HG02840 (cell line): ENCODE data around the gene KCND2.
"Not testable (repeated sequence)": the region's sequence is repeated elsewhere in the genome, so short reads cannot be mapped to it uniquely, and the experiment has no call there.

Source experiments
- ATAC-seq: cut with Tn5 transposase; IDR thresholded peaks from one replicate; pipeline ENCODE4 v1.9.1; 2021; ENCODE audit warnings: mild to moderate bottlenecking, moderate library complexity, moderate number of reproducible peaks; ENCODE audit not compliant: unreplicated experiment, low FRiP score

KCND2 gene

DNA sequence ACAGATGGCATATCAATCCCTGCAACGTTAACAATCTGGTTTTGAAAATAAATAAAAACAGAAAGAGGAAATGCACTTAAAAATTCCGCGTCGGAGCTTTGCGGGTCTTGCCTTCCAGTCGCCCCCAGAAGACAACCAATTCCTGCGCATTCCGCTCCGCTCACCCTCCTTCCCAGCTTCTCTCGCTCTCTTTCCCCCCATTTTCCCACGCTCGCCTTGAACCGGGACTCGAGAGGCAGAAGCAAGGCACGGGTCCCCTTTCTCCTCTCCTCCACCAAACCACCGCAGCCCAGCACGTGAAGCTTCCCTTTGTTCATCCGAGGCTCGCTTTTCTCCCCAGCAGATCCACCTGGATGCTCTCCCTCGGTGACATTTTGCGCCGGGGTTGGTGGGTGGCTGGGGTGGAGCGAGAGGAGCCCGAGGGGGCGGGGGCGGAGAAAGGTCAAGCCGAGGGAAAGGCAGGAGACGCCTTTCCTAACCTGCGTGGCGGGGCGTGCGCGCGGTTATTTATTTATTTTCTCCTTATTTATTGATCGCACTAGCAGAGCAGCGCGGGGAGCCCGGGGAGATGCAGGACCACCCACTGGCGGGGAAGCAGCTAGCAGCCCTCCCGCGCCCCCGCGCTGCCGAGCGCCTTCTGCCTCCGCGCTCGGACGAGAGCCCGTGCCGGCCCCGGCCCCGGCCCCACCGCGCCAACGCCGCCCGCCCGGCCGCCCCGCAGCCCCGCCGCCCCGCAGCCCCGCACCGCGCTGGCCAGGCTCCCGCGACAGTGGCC lies at the start of gene KCND2:
TSS of gene KCND2 (plus strand) at position 475 of the 775 bp plus-strand sequence.
- ATAC-seq, result peak; percentile 31

DNA sequence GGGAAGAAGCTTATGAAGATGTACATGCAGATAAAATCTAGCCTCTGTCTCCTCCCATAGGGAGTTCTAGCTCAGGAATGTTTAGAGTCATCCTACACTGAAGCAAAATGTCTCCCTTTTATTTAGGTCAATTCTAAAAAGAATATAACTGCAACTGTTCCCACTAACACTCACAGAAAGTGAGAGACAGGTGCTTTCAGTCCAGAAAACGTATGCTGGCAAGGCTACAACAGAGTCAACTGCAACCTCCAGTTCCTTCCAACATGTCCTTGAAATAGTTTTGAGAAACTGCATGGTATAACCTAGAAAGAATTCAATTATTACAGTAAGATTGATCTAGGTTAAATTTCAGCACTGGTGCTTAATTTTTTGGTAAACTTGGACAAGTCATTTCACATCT lies 46.8 kb upstream of the KCND2 start:
- no peak for ATAC-seq

DNA sequence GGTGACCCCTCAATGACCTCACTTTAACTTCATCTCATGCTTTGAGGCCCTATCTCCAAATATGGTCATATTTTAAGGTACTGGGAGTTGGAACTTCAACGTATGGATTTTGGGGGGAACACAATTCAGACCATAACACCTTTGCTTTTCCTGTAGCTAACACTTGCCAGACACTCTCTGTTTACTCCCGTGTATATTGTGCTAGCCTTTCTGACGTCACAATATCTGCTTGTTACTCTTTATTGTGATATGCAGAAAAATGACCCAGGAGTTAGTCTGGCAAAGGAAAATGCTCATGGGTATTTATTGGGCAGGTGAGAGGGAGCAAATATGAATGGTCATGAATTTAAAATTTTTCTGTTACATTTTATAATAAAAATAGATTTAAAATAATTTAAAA lies 45.7 kb upstream of the KCND2 start:
- ATAC-seq, result no peak

DNA sequence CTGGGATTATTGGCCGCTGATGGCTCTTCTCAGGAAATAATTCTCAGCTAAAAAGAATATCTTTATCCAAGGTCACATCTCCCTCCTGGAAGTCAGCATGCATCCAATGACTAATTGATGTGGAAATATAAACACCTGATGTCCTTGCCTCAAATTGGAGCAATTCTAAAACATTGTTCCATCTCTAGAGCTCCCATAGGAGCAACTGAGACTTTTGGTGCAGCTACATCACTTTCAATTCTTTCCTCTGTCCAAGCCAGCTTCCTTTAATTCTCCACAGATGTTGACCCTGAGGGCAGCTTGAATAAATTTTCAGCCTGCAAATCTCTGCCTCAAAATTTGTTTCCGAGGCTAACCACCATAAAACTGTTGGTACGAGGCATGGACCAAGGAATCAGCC lies 43.9 kb upstream of the KCND2 start:
- ATAC-seq, result no peak

DNA sequence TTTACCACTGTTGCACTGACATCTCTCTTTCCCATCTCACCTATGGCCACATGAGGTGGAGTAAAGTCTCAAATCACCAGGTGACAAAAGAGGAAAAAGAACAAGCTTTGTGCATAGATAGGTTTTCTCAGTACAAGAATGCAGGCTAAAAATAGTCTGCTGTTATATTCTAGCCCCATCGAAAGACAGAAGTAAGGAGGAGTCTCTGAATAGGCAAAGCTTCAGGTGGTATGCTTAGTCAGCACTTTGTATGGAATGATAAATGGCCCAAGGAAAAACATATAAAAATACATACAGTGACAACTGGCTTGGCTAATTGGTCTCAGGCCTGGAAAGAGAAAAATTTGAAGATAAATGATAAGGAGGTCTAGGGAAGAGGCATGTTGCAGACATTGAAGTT lies 39.6 kb upstream of the KCND2 start:
- ATAC-seq, result no peak

DNA sequence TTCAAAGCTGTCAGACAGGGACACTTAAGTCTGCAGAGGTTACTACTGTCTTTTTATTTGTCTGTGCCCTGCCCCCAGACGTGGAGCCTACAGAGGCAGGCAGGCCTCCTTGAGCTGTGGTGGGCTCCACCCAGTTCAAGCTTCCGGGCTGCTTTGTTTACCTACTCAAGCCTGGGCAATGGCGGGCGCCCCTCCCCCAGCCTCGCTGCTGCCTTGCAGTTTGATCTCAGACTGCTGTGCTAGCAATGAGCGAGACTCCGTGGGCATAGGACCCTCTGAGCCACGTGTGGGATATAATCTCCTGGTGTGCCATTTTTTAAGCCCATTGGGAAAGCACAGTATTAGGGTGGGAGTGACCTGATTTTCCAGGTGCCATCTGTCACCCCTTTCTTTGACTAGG lies 32.6 kb upstream of the KCND2 start:
- not testable (repeated sequence) for ATAC-seq

DNA sequence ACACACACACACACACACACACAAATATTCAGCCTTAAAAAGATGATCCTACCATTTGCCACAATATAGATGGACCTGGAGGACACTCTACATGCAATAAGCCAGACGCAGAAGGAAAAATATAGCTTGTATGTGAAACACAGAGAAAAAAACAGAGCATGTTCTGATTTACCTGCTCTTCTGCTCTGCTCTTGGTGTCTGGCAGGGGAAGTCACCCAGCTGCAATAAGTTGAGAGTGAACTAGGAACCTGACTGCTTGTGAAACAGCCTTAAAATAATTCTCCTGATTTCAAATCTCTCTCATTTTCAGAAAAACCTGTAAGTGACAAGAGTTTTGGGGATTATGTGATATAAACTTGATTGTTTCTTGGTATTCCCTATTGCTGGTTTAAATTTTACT lies 31.0 kb upstream of the KCND2 start:
- ATAC-seq, result no peak

DNA sequence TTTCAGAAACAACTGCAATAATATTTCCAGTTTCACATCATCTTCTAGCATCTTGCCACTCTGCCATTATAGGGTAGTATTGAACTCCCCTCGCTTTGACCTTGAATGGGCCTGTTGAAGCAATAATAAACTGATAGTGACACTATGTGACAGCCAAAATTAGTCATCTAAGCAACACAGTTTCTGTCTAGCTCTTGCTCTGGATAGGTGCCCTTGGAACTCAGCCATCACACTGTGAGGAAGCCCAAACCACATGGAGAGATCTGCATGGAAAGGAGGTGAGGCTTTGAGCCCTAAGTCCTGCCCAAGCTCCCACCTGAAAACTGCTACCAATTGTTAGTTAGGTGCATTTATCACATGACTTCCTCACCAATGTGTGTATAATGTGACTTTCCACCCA lies 18.1 kb upstream of the KCND2 start:
- no peak for ATAC-seq

DNA sequence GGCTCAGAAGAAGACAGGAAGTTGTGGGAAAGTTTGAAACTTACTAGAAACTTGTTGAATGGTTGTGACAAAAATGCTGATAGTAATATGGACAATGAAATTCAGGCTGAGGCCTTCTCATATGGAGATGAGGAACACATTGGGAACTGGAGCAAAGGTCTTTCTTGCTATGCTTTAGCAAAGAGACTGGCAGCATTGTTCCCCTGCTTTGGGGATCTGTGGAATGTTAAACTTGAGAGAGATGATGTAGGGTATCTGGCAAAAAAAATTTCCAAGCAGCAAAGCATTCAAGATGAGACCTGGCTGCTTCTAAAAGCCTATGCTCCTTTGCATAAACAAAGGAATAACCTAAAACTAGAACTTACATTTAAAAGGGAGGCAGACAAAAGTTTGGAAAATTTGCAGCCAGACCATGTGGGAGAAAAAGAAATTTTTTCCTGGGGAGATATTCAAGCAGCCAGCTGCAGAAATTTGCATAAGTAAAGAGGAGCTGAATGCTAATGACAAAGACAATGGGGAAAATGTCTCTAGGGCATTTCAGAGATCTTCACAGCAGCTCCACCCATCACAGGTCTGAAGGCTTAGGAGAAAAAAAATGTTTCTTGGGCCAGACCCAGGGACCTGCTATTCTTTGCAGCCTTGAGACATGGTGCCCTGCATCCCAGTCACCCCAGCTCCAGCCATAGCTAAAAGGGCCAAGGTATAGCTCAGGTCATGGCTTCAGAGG lies 16.5 kb upstream of the KCND2 start:
- no peak for ATAC-seq

DNA sequence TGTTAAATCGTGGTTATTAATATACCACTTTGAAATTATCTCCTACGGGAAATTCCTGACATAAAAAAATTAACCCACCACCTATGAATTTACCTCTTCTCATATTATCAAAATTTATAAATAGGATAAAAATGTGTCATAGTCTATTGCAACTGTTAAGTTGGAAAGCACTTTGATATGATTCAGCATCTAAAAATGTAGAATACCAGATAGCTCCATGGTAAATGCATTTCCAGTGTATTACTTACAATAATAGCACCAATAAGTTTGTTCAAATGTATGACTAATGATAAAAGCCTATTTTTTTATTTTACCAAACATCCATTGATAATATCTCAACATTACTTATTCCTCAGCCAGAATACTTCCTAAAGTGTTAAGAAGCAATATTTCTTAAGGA lies 13.6 kb upstream of the KCND2 start:
- ATAC-seq, result no peak

DNA sequence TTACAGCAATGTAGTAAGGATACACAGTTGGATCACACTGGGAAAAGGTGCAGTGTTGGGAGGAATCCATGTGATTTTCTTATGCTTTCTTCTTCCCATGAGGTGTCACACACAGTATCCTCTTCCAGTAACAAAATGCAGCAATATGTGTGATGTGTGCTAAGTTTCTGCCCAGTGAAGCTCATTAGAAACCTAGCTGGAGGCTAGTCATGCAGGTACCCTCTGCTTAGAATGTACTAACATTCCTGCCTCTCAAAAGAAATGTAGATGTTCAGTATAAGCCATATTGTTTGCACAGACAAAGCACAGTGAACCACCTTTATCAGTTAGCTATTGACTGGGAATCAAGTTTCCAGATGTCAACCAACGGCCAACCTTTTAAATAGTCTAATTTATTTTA lies 12.9 kb upstream of the KCND2 start:
- ATAC-seq, result no peak

DNA sequence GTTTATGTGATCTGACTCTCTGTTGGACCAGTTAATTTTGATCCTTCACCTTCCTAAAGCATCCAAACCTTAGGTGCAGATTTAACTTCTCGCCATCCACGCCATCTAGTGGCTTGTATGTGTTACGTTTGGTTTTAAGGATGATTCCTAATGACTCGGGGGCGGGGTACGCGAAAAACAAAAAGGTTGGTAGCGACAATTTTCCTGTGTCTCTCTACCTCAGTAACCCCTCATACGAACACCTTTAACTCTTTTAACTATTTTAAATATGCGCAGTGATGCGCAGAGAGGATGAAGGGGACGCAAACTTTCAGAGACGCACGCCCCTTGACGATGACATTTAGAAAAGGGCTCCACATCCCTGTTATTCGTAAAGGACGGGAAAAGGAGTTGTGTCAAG lies 714 bp upstream of the KCND2 start:
- no peak for ATAC-seq

DNA sequence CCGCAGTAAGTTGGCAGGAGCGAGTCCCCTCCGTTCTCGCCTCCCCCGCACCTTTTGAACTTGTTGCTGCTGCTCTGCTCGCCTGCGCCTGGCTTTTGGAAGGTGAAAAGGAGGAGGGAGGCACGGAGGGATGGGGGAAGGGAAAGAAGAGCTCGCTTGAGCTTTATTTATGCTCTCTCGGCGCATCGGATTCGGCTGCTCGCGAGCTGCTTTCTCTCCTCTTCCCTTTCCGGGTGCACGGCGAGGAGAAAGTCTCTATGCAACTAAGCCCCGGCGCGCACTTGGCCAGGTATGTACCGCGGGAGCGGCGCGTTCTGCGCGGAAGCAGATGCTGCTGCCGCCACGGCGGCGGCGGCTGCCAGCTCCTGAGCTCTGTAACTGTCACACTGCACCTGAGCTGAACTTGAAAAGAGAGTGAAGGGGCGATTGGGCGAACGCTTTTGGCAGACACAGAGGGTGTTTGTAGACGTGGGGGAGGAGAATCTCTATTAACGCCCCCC lies 551 bp downstream of the KCND2 start:
- ATAC-seq, result peak; percentile 70

DNA sequence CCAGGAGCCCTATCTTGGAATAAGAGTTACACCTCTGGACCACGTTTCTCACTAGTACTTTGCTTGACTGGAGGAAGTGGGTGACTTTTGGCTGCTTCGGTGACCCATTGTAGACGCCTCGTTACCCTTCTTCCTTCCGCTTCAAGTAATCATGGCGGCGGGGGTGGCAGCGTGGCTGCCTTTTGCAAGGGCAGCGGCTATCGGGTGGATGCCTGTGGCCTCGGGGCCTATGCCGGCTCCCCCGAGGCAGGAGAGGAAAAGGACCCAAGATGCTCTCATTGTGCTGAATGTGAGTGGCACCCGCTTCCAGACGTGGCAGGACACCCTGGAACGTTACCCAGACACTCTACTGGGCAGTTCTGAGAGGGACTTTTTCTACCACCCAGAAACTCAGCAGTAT lies 1.5 kb downstream of the KCND2 start:
- no peak for ATAC-seq

DNA sequence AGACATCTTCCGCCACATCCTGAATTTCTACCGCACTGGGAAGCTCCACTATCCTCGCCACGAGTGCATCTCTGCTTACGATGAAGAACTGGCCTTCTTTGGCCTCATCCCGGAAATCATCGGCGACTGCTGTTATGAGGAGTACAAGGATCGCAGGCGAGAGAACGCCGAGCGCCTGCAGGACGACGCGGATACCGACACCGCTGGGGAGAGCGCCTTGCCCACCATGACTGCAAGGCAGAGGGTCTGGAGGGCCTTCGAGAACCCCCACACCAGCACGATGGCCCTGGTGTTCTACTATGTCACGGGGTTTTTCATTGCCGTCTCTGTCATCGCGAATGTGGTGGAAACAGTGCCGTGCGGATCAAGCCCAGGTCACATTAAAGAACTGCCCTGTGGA lies 1.9 kb downstream of the KCND2 start:
- ATAC-seq, result no peak

DNA sequence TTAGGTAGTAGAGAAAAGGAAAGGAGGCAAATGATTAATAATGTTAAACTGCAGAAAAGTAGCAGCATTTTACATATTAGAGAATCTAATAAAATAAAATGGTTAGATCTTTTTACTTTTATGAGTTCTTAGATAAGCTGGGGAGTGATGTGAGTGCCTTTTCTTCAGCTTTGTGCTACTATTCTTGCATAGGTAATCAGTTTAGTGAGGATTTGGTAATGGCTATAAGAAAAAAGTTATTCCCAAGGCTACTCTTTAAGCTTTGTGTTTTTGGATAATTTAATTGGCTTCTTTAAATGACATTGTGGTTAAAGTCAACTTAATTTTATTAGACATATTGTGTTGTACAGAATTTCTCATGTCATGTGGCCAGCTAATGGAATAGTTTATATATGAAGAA lies 3.7 kb downstream of the KCND2 start:
- ATAC-seq, result no peak

DNA sequence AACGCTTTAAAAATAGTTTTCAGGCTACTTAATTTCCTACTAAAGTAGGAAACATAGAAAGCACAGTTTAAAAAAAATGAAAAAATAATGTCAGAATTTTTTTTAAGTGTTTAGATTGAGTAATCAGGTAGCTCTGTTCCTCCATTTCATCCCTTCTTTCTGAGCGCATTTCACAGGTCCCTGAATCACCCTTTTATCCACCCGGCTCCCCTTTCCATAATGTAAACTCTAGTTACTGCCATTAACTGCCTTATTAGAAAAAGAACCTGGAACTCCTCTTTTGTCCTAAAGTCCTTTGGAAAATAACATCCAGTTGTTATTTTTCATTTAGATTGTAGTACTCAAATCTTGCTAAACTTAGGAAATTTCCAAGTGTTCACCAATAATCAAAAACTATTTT lies 5.8 kb downstream of the KCND2 start:
- no peak for ATAC-seq

DNA sequence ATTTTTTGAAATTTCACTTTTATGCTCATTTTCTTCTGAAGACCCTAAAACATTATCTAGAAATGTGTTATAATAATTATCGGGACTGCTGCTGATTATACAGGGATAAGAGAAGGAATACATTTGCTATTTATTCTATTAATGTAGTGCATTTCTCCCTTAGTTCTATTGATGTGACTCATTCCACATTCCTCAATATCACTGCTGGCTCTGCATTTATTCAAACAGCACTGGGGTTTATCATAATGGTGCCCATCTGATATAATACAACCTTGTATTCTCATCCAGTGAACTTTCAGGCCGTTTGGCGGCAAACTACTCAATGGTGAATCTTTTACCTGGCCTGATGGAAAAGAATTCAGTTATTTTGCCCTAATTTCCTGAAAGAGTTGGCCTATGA lies 7.8 kb downstream of the KCND2 start:
- ATAC-seq, result no peak

DNA sequence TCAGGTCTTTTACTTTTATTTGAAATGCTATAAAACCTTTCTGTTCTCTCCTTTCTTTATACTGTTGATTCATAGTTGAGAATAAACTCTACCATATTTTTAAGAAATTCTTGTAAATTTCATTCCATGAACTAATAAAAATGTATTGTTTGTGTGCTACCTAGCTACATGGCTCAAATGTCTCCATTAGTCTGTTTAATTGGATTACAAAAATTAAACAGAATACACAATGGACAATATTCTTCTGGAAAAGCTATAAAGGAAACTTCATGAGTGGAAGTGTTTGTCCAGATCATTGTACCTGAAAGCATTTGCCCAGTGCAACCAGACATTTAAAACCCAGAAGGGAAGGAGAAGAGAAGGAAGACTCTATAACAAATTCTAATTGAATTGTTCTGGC lies 20.1 kb downstream of the KCND2 start:
- ATAC-seq, result no peak

DNA sequence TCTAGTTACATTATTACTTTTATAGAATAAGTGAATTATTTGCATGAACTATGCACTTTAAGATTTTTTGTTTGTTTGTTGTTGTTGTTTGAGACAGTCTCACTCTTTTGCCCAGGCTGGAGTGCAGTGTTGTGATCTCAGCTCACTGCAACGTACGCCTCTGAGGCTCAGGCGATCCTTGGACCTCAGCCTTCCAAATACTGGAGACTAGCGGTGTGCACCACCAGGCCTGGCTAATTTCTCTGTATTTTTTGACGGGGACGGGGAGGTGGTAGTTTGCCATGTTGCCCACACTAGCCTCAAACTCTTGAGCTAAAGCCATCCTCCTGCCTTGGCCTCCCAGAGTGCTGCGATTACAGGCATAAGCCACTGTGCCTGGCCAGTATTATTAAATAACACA lies 29.2 kb downstream of the KCND2 start:
- no peak for ATAC-seq

DNA sequence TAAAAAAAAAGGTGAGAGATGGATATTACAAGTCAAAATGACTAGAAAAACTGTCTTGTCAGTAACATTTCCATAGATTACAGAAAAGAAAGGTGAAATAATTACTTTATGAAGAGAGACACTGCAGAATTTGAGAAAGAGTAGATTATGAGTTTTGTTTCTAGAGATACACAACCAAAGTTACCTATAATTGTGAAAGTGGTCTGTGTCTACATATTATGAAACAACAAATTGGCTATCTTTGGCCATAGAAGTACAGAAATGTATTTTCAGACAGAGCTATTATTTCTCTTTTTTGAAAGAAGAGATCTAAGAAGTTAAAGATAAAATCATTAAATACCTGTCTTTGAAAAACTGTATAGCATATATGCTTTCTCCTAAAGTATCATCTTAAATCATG lies 30.1 kb downstream of the KCND2 start:
- ATAC-seq, result no peak

DNA sequence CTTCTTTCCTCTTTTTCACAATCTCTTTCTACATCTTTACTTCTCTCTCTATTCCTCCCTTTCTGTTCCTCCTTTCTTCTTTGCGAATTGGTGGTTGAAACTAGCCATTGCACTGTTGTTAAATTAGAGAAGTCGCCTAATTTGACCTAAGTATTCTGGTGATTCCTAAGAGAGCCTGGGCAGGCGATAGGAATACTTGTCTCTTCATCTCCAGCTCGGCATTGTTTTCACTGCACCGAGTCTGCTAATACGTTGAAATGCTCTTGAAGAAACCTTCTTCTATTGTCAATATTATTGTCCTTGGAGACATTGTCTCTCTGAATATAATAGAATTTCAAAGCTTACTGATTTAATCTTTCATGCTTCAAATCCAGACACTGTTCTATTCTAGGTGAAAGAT lies 31.7 kb downstream of the KCND2 start:
- no peak for ATAC-seq
